H9 (cell line): ENCODE data around the gene TCAF1. TPM values are rescaled to one million over a fixed set of nuclear protein-coding genes. Genes with fewer than 3 reads are reported as not detected.

Experiments
- DNase-seq: peaks from one replicate; pipeline ENCODE4 v3.0.0-alpha.2; 2017
- H2AFZ ChIP-seq: one replicate; pipeline ENCODE4 v1.6.1; 2013; ENCODE audit warnings: mild to moderate bottlenecking, low read length, control low read depth, moderate library complexity
- H2AK5ac ChIP-seq: 2 replicates; pipeline ENCODE4 v1.6.1; 2013; ENCODE audit warnings: low read length, control low read depth, mixed read lengths; ENCODE audit not compliant: insufficient read length
- H2BK120ac ChIP-seq: one replicate; pipeline ENCODE4 v1.6.1; 2013; ENCODE audit warnings: low read depth, mild to moderate bottlenecking, low read length, control low read depth, inconsistent platforms; ENCODE audit not compliant: poor library complexity, severe bottlenecking
- H2BK12ac ChIP-seq: 2 replicates; pipeline ENCODE4 v1.6.1; 2013; ENCODE audit warnings: low read length, control low read depth, mixed read lengths, low read depth; ENCODE audit not compliant: insufficient read length
- H2BK15ac ChIP-seq: 2 replicates; pipeline ENCODE4 v1.6.1; 2013; ENCODE audit warnings: low read depth, low read length, control low read depth
- H2BK20ac ChIP-seq: one replicate; pipeline ENCODE4 v1.6.1; 2013; ENCODE audit warnings: low read depth, mild to moderate bottlenecking, low read length, control low read depth, inconsistent platforms; ENCODE audit not compliant: poor library complexity, severe bottlenecking
- H2BK5ac ChIP-seq: 2 replicates; pipeline ENCODE4 v1.6.1; 2013; ENCODE audit warnings: low read length, control low read depth, mixed read lengths; ENCODE audit not compliant: insufficient read length
- H3K14ac ChIP-seq: 2 replicates; pipeline ENCODE4 v1.6.1; 2013; ENCODE audit warnings: low read length, control low read depth; ENCODE audit not compliant: insufficient read depth
- H3K18ac ChIP-seq: 2 replicates; pipeline ENCODE4 v1.6.1; 2013; ENCODE audit warnings: low read depth, mild to moderate bottlenecking, mixed read lengths, low read length, control low read depth; ENCODE audit not compliant: insufficient read length
- H3K23ac ChIP-seq: 2 replicates; pipeline ENCODE4 v1.6.1; 2013; ENCODE audit warnings: low read length, control low read depth, mixed read lengths, low read depth; ENCODE audit not compliant: insufficient read length
- H3K23me2 ChIP-seq: 2 replicates; pipeline ENCODE4 v1.6.1; 2013; ENCODE audit warnings: low read depth, mild to moderate bottlenecking, mixed read lengths, low read length, control low read depth; ENCODE audit not compliant: insufficient read length, poor library complexity, severe bottlenecking
- H3K27ac ChIP-seq: 2 replicates; pipeline ENCODE4 v1.5.1; 2013; ENCODE audit warnings: low read length, control low read depth, mixed read lengths, low read depth; ENCODE audit not compliant: insufficient read length
- H3K27me3 ChIP-seq: 2 replicates; pipeline ENCODE4 v1.6.1; 2013; ENCODE audit warnings: low read length, control low read depth, inconsistent platforms; ENCODE audit not compliant: insufficient read depth
- H3K4ac ChIP-seq: 2 replicates; pipeline ENCODE4 v1.6.1; 2013; ENCODE audit warnings: low read depth, mild to moderate bottlenecking, control low read depth, inconsistent platforms, low read length, moderate library complexity
- H3K4me1 ChIP-seq: 2 replicates; pipeline ENCODE4 v1.6.1; 2013; ENCODE audit warnings: low read length, control low read depth, inconsistent platforms; ENCODE audit not compliant: insufficient read depth
- H3K4me2 ChIP-seq: 2 replicates; pipeline ENCODE4 v1.6.1; 2013; ENCODE audit warnings: low read length, control low read depth, mixed read lengths; ENCODE audit not compliant: insufficient read length, insufficient read depth
- H3K56ac ChIP-seq: 2 replicates; pipeline ENCODE4 v1.6.1; 2013; ENCODE audit warnings: low read depth, mild to moderate bottlenecking, mixed read lengths, low read length, control low read depth; ENCODE audit not compliant: insufficient read length
- H3K79me1 ChIP-seq: 2 replicates; pipeline ENCODE4 v1.6.1; 2013; ENCODE audit warnings: low read depth, mild to moderate bottlenecking, moderate library complexity, low read length, control low read depth, inconsistent platforms; ENCODE audit not compliant: insufficient read depth, poor library complexity, severe bottlenecking
- H3K79me2 ChIP-seq: 2 replicates; pipeline ENCODE4 v1.6.1; 2013; ENCODE audit warnings: low read length, control low read depth, inconsistent platforms; ENCODE audit not compliant: insufficient read depth
- H3K9ac ChIP-seq: 2 replicates; pipeline ENCODE4 v1.6.1; 2013; ENCODE audit warnings: low read length, control low read depth, mixed read lengths; ENCODE audit not compliant: insufficient read length; ENCODE audit errors: extremely low read depth
- H3K9me3 ChIP-seq: one replicate; pipeline ENCODE4 v1.6.1; 2013; ENCODE audit warnings: low read depth, low read length, inconsistent platforms; ENCODE audit not compliant: control insufficient read depth
- H3T11ph ChIP-seq: one replicate; pipeline ENCODE4 v1.6.1; 2013; ENCODE audit warnings: mild to moderate bottlenecking, low read length, control low read depth, inconsistent platforms
- H4K20me1 ChIP-seq: one replicate; pipeline ENCODE4 v1.6.1; 2013; ENCODE audit not compliant: control insufficient read depth, insufficient read length, insufficient read depth
- H4K5ac ChIP-seq: 2 replicates; pipeline ENCODE4 v1.6.1; 2013; ENCODE audit warnings: low read depth, mild to moderate bottlenecking, mixed read lengths, low read length, control low read depth; ENCODE audit not compliant: insufficient read length
- H4K8ac ChIP-seq: replicated peaks from 2 replicates; pipeline ENCODE4 v1.6.1; 2013; ENCODE audit warnings: low read length, control low read depth, mixed read lengths, low read depth; ENCODE audit not compliant: insufficient read length
- H4K91ac ChIP-seq: 2 replicates; pipeline ENCODE4 v1.6.1; 2013; ENCODE audit warnings: low read depth, mild to moderate bottlenecking, moderate library complexity, mixed read lengths, low read length, control low read depth; ENCODE audit not compliant: insufficient read length
- H3K27ac Mint-ChIP-seq, 3 experiments: 2 replicates in 2 of 3; 3 replicates in 1 of 3; pipeline ENCODE4 v1.8.0; 2020 to 2021; ENCODE audit warnings: mixed read lengths in 3 of 3, mild to moderate bottlenecking in 1 of 3, moderate library complexity in 1 of 3
- H3K27me3 Mint-ChIP-seq: 2 replicates; pipeline ENCODE4 v1.8.0; 2021; ENCODE audit warnings: low read depth, mild to moderate bottlenecking, moderate library complexity, mixed read lengths
- H3K36me3 Mint-ChIP-seq, 3 experiments: 2 replicates in 2 of 3; 3 replicates in 1 of 3; pipeline ENCODE4 v1.8.0; 2020 to 2021; ENCODE audit warnings: low read depth in 3 of 3, mixed read lengths in 3 of 3; ENCODE audit not compliant: insufficient read depth in 1 of 3
- H3K4me1 Mint-ChIP-seq, 2 experiments: 2 replicates each; pipeline ENCODE4 v1.8.0; 2020; ENCODE audit warnings: mixed read lengths in 2 of 2
- H3K4me3 Mint-ChIP-seq, 2 experiments: 2 replicates in 1 of 2; 3 replicates in 1 of 2; pipeline ENCODE4 v1.8.0; 2020 to 2021; ENCODE audit warnings: mild to moderate bottlenecking in 2 of 2, mixed read lengths in 2 of 2, moderate library complexity in 1 of 2
- H3K9me3 Mint-ChIP-seq, 2 experiments: 2 replicates in 1 of 2; 3 replicates in 1 of 2; pipeline ENCODE4 v1.8.0; 2020; ENCODE audit warnings: mild to moderate bottlenecking in 2 of 2, mixed read lengths in 2 of 2, moderate library complexity in 1 of 2
- CTCF ChIP-seq: fragments of 200-600 bp; sonication (generic); conservative IDR thresholded peaks from 3 replicates; pipeline ENCODE4 v1.8.0; 2021; ENCODE audit warnings: antibody characterized with exemption, mild to moderate bottlenecking
- WGBS: extraction: QIAGEN DNeasy Blood & Tissue Kit; methylation state at CpG from one replicate; pipeline ENCODE4 v1.1.7; 2013; ENCODE audit warnings: missing lambda C conversion rate, low lambda C conversion rate, mixed read lengths; ENCODE audit not compliant: insufficient read length; ENCODE audit errors: extremely low coverage; 5-methylcytosine and 5-hydroxymethylcytosine counted together
- total RNA-seq: library from RNA; stranded (reverse); gene quantifications from 2 replicates; pipeline ENCODE4 v1.2.1, GENCODE V29; 2021

TCAF1 gene
- total RNA-seq, 1 experiment from 2014 or later = 46.8 TPM

GRCh38 chr7:143905509-143905908 lies 3.5 kb upstream of the TCAF1 start:
- H4K5ac ChIP-seq = no peak overlapping the region
- H3K27me3 ChIP-seq = no peaks in the 10 kb centered on the region
- H2BK15ac ChIP-seq = no peak overlapping the region
- H3T11ph ChIP-seq = no peak overlapping the region
- peak overlapping the region in 1 of 3 experiments; percentile 3; a peak in 1 of 7 replicates for H3K27ac Mint-ChIP-seq
- H2BK120ac ChIP-seq = no peak overlapping the region
- H2BK5ac ChIP-seq = no peak overlapping the region
- H3K23me2 ChIP-seq = peaks cover 7% of the 10 kb centered on the region
- H3K4ac ChIP-seq = no peak overlapping the region
- TF ChIP-seq CTCF = no peak
- WGBS = no CpG with 5 or more reads among the region's 1 CpG
- no peak overlapping the region for H2BK12ac ChIP-seq
- peaks cover 5% of the 10 kb centered on the region; the same call in 1 of the 2 replicates for H3K79me2 ChIP-seq
- H3K9me3 Mint-ChIP-seq = no peaks in the 10 kb centered on the region; a peak in 1 of 5 replicates
- H3K9me3 ChIP-seq = no peaks in the 10 kb centered on the region
- no peak overlapping the region for H3K56ac ChIP-seq
- H4K91ac ChIP-seq = no peak overlapping the region
- no peak overlapping the region for H3K27ac ChIP-seq
- peaks cover 9% of the 10 kb centered on the region for H3K27me3 Mint-ChIP-seq
- DNase-seq = no peak
- no peak overlapping the region for H3K18ac ChIP-seq
- peak overlapping the region in 1 of 2 experiments; percentile 58; a peak in 2 of 5 replicates for H3K4me3 Mint-ChIP-seq
- no peaks in the 10 kb centered on the region for H3K36me3 Mint-ChIP-seq
- no peak overlapping the region for H3K9ac ChIP-seq
- no peak overlapping the region for H2AK5ac ChIP-seq
- H2BK20ac ChIP-seq = no peak overlapping the region
- H3K23ac ChIP-seq = no peak overlapping the region
- no peak overlapping the region for H4K8ac ChIP-seq
- H3K4me1 ChIP-seq = peaks cover 5% of the 10 kb centered on the region; the same call in 1 of the 2 replicates
- no peaks in the 10 kb centered on the region for H4K20me1 ChIP-seq
- no peaks in the 10 kb centered on the region for H3K79me1 ChIP-seq
- no peak overlapping the region for H2AFZ ChIP-seq
- no peak overlapping the region for H3K14ac ChIP-seq
- no peak overlapping the region for H3K4me2 ChIP-seq
- H3K4me1 Mint-ChIP-seq = peaks cover 49 to 51% of the 10 kb centered on the region in 2 experiments
